KG1 (cell line): ENCODE measurements around the gene ACE.

Experiments used
- DNase-seq: peaks from one replicate; lab custom pipeline; 2025; lab: John Stamatoyannopoulos, UW

Gene ACE

DNA sequence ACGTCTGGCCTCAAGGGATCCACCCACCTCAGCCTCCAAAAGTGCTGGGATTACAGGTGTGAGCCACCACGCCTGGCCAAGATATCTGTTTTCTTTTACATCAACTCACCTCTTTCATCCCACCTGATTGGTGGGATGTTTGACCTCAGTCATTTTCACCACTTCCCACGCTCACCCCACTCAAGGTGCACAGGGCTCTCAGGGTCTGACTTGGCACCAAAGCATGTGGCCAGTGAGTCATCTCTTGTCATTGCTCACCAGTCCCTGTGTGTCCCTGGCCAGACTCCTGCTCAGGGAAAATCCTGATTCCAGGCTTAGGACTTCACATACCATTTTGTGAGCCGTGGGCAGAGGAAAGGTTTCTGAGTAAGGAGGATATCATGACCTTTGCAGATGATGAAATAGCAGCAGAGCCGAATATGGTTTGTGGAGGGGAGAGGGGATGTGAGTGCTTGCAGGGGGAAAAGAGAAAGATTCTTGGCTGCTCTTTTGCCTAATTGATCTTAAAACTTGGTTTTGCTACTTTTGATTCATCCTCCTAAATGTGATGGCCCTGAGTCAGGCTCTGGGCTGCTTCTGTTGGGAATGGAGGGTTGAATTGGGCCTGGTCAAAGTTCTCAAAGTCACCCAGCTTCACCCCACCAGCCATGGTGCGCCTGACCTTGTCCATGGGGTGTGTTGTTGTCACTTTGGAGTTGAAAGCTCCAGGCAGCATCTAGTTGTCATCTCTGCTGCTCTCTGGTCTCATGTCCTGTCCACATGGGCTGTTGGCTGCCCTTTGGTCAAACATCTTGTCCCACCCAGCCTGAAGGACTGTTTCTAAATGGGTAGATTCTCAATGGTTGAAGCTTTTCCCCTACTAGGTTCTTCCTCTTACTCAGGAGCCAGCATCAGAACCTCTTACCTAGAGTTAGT lies 40.3 kb downstream of the ACE start:
- DNase-seq, result no peak

DNA sequence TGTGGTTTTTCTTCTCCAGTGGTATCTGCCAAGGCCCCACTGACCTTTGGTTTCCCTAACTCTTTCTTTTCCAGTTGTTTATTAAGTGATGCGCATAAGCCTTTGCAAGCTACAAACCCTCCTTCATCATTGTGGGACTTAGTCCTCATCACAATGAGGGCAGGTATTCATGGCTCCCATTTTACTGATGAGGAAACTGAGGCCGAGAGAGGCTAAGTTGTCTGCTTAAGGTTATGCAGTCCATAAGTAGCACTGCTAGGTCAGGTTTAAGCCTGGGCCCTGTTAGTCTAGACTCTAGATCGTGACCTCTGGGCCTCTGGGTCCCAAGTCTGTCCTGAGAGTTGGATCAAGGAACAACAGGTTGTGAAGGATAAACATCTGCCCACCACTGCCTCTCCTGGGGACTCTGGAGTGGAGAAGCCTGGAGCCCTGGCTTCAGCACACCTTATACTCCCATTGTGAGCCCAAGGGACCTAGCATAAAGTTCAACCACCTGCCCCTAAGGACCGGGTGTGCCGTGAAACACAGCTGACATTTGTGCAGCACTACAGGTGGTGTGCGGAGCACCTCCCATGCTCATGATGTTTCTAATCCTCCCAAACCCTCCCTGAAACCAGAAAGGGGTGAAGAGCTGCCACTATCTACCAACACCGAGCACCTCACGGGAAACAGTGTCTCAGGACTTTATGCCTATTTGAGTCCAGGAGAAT lies 41.1 kb downstream of the ACE start:
- DNase-seq, result no peak

- DNase-seq, result no peak
Observed at GRCh38 chr17:63519116-63519881, 42.4 kb downstream of the ACE start.

GRCh38 chr17:63519972-63520882 lies 43.4 kb downstream of the ACE start:
- DNase-seq, result no peak

DNA sequence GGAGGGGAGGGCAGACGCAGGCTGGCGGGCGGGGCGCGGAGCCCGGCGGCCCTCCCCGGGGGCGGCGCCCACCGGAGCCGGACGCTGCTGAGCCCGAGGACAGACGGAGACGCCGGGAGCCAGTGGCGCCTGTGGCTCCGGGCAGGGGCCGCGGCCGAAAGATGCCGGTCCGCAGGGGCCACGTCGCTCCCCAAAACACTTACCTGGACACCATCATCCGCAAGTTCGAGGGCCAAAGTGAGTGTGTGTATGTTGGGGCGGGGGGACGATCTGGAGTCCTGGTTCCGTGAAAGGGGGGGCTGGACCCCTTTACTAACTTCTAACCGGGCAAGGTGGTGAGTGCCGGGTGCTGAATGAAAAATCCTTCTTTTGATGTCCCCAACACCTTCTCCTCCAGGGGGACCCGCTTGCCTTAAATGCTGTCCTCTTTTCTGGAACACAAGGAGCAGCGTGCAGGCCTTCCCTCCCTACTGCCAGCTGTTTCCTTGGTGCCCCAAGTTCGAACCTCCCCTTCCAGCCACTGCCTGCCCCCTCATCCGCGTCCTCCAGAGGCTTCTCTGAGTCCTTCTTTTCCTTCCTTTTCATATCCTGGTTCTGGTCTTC lies 46.5 kb downstream of the ACE start, which contains the start of gene KCNH6:
KCNH6 (plus strand) TSS at position 106 of the 603 bp plus-strand sequence; CDS start at position 162, 56 bp downstream.
- DNase-seq, result no peak

DNA sequence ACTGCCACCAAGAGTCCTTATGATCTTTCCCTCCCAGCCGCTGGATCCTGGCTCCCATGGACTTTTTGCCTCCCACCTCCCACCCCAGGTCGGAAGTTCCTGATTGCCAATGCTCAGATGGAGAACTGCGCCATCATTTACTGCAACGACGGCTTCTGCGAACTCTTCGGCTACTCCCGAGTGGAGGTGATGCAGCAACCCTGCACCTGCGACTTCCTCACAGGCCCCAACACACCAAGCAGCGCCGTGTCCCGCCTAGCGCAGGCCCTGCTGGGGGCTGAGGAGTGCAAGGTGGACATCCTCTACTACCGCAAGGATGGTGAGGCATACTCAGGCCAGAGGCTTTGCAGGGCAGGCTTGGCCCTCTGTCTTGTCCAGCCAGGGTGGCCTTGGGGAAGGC lies 47.2 kb downstream of the ACE start:
- no peak for DNase-seq

DNA sequence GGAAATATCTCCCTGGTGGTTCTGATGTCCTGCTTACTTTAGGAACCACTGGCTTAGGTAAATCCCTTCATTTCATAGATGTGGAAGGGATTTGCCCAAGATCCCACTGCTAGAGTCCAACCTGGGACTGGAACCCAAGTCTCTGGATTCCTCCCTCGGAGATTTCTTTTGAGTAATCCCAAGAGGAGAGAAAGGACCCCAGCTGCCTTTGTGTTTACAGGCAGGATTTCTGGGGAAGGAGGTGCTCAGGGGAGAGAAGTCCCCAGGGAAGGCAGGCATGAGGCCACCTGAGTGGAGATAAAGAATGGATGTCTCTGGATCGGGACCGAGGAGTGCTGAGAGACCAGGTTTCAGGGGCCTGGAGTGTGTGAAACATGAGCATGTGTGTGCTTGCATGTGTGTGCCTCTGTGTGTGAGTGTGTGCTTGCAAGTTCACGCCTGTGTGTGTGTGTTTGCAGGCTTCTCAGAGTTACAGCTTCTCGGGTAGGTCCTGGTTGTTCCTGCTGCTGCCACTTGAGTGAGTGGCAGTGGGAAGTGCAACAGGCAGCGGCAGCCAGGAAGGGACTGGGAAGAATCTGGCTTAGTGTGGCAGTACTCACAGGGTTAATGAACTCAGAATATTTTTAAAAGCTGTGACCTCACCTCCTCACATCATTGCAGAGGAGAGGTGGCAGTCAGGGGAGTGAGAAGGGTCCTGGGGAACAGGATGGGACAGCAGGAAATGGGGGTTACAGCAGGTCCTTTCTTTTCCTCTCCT lies 48.5 kb downstream of the ACE start:
- DNase-seq, result no peak

DNA sequence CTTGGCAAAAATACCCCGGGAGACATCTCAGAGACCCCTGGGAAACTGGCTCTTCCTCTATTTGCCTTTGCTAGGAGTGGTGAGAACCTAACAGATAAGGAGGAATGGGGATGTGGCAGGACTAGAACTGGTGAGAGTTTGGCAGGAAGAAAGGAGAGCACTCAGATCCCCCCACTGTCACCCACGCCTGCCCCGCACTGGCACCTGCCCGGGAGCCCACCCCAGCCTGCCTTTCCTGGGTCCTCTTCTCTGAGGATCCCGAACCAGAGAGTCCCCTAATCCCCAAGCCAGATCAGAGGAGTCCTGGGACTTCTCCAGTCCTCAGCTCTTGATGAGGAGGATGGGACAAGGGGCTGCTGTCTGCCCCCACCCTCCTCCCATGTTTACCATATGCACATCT lies 50.0 kb downstream of the ACE start:
- no peak for DNase-seq

DNA sequence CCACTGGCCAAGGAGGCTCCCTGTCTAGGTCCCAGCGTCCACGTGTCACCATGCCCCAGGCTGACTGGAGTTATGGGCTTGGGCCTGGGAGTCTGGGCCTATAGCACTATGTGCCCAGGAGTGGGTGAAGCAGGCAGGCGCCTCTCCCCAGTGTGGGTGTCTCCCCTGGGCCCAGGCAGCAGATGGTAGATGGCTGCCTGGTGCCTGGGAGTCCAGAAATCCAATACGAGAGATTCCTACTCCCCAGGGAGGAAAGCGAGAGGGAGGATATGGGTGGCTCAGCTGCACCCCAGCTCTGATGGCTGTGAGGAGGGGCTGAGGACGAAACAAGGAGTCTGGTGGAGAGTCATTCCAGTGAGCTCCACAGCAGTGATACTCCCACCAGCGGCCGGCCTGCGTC lies 51.3 kb downstream of the ACE start:
- DNase-seq, result no peak

DNA sequence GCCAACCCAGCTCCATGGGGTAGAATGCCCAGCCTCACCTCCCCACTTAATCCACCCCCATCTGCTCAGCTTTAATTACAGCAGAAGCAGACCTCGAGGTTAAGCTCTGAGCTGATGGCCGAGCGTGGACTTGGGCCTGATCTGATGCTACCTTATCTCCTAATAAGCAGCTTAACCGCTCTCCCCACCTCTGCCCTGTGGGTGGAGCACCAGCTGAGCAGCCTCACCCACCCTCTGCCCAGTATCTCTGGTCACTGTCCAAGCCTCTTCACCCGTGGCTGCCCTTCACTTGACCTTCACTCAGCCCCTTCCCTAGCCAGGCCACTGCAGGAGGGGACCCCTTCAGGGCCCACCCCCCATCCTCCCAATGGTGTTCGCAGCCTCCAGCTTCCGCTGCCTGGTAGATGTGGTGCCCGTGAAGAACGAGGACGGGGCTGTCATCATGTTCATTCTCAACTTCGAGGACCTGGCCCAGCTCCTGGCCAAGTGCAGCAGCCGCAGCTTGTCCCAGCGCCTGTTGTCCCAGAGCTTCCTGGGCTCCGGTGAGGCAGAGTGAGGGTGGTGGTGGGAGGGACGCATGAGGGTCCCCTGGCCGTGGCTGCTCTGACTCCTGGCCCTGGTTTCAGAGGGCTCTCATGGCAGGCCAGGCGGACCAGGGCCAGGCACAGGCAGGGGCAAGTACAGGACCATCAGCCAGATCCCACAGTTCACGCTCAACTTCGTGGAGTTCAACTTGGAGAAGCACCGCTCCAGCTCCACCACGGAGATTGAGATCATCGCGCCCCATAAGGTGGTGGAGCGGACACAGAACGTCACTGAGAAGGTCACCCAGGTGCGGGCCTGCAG lies 53.1 kb downstream of the ACE start:
- no peak for DNase-seq

- no peak for DNase-seq
Observed at GRCh38 chr17:63530557-63531021, 53.7 kb downstream of the ACE start.

- no peak for DNase-seq
Observed at GRCh38 chr17:63531022-63531965, 54.4 kb downstream of the ACE start.

- no peak for DNase-seq
Observed at GRCh38 chr17:63533433-63534077, 56.7 kb downstream of the ACE start.

GRCh38 chr17:63534078-63534570 lies 57.3 kb downstream of the ACE start:
- no peak for DNase-seq

- DNase-seq, result no peak
Observed at GRCh38 chr17:63534816-63535455, 58.1 kb downstream of the ACE start.

DNA sequence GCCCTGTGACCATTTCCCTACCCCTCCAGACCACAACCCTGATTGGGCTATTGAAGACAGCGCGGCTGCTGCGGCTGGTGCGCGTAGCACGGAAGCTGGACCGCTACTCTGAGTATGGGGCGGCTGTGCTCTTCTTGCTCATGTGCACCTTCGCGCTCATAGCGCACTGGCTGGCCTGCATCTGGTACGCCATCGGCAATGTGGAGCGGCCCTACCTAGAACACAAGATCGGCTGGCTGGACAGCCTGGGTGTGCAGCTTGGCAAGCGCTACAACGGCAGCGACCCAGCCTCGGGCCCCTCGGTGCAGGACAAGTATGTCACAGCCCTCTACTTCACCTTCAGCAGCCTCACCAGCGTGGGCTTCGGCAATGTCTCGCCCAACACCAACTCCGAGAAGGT lies 58.8 kb downstream of the ACE start:
- DNase-seq, result no peak

- no peak for DNase-seq
Observed at GRCh38 chr17:63537001-63537400, 60.1 kb downstream of the ACE start.
